Measurements from ENCODE around the gene PLXND1. TPM values are rescaled to one million over a fixed set of nuclear protein-coding genes. Genes with fewer than 3 reads are reported as not detected.

PLXND1 gene
- total RNA-seq, 4 donors from 2014 or later: 50.5 to 89.9 (median 76.6) TPM

DNA sequence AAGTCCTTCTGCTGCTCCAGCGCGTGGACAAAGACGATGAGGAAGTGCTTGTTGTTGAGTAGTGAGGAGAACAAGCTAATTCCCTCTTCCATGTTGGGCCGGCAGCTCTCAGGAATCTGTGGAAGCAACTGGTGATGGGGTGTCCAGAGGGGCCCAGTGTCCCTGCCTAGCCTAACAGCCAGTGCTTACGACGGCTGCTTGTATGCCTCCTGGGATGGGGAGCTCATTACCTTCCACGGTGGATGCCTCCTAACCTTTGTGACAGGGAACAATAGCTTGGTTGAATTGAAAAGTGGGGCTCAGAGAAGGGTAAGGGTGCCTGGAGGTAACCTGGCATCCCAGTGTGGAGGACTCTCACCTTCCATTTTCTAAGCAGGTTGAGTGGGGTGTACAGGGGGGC, 40.6 kb downstream of the PLXND1 start:
- peaks cover 14 to 93% (median 67%) of the 10 kb centered on the region in 4 donors for H3K36me3 ChIP-seq

DNA sequence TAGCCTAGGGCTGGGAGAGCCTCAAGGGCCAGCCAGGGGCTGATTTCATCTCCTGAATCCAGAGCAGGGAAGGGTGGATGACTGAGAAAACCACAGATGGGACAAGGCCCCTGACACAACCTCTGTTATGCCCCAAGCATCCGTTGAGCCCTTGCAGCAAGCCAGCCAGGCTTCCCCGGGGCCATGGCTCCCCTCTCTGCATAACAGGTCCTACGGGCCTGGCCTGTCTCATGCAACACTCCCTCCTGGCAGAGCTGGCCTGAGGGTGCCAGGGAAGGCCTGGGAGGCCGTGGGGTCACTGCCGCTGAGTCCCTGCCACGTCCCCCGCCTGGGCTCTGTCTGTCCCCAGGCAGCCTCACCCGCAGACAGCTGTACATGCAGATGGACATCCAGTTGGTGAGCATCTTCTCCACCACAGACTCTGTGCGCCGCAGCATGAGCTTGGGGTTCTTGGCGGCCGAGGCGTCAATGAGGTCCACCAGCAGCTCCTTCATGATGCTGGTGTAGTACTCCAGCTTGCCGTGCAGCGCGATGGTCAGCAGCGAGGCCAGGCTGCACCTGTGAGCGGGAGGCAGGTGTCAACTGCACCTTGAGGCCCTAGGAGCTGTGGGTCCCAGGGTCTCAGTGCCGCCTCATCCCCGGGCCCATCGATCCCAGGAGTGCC, 41.4 kb downstream of the PLXND1 start:
- TF ChIP-seq POLR2AphosphoS5 (IDR thresholded peaks at IDR 0.05): no peak
- H3K36me3 ChIP-seq: peaks cover 11 to 91% (median 61%) of the 10 kb centered on the region in 4 donors
- no peak overlapping the region for H3K4me3 ChIP-seq
- 85% methylated on average over 5 of the region's 21 CpGs for WGBS
- H3K27ac ChIP-seq (replicated peaks in 1 of 4): peak overlapping the region; percentile 19 to 62 (median 41)
- intact Hi-C loops (cut with DNase I): no loop called here
- no peaks in the 10 kb centered on the region for H3K27me3 ChIP-seq
- peaks cover 47 to 68% (median 62%) of the 10 kb centered on the region in 4 donors for H3K4me1 ChIP-seq
- no peak for DNase-seq (ENCODE audit: extremely low spot score)
- no peaks in the 10 kb centered on the region for H3K9me3 ChIP-seq

More for the DNA sequence above, 40.6 kb downstream of the PLXND1 start:
- no peak overlapping the region for H3K27ac ChIP-seq (replicated peaks in 1 of 4)
- no peaks in the 10 kb centered on the region for H3K27me3 ChIP-seq
- 95% methylated on average over 7 of the region's 7 CpGs for WGBS
- TF ChIP-seq EP300 (IDR thresholded peaks at IDR 0.05) (no peak), POLR2AphosphoS5 (IDR thresholded peaks at IDR 0.05) (no peak), POLR2A (IDR thresholded peaks at IDR 0.05; ENCODE audit: low read depth) (no peak)
- TF ChIP-seq, protein P1, sequence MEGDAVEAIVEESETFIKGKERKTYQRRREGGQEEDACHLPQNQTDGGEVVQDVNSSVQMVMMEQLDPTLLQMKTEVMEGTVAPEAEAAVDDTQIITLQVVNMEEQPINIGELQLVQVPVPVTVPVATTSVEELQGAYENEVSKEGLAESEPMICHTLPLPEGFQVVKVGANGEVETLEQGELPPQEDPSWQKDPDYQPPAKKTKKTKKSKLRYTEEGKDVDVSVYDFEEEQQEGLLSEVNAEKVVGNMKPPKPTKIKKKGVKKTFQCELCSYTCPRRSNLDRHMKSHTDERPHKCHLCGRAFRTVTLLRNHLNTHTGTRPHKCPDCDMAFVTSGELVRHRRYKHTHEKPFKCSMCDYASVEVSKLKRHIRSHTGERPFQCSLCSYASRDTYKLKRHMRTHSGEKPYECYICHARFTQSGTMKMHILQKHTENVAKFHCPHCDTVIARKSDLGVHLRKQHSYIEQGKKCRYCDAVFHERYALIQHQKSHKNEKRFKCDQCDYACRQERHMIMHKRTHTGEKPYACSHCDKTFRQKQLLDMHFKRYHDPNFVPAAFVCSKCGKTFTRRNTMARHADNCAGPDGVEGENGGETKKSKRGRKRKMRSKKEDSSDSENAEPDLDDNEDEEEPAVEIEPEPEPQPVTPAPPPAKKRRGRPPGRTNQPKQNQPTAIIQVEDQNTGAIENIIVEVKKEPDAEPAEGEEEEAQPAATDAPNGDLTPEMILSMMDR (IDR thresholded peaks at IDR 0.05): no peak
- DNase-seq (ENCODE audit: extremely low spot score): no peak
- no peaks in the 10 kb centered on the region for H3K9me3 ChIP-seq
- intact Hi-C loops (cut with DNase I): no loop called here
- no peak overlapping the region for H3K4me3 ChIP-seq
- H3K4me1 ChIP-seq: peaks cover 39 to 60% (median 54%) of the 10 kb centered on the region in 4 donors

DNA sequence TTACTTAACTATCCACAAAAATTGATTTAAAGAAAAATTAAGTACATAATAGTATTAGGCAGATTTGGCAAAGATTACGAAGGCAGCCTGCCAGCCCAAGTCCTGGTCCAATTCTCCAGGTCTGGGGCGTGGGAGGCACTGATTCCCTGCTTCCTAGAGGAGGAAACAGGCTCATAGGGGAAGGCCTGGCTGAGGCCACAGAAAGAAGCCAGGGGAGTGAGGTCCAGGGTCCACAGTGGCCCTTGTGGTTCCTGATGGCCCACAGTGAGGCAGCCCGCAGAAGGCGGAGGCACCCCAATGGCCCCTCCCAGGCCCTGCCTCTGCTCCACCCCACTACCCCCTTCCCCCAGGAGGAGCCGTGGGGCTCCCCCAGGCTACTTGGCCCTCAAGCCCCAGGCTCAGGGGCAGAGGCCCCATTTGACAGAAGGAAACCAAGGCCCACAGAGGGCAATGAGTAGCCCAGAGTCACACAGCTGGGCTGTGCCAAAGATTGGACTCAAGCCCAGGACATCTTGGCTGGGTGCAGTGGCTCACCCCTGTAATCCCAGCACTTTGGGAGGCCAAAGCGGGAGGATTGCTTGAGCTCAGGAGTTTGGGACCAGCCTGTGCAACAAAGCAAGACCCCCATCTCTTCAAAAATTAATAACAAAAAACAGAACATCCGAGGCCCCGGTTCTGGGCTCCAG, 42.5 kb downstream of the PLXND1 start:
- 77% methylated on average over 5 of the region's 8 CpGs for whole genome bisulfite sequencing
- TF ChIP-seq POLR2AphosphoS5 (IDR thresholded peaks at IDR 0.05) (no peak), POLR2A (IDR thresholded peaks at IDR 0.05; ENCODE audit: low read depth) (no peak), EP300 (IDR thresholded peaks at IDR 0.05) (no peak)
- TF ChIP-seq, protein P1 (IDR thresholded peaks at IDR 0.05): no peak
- DNase-seq (ENCODE audit: extremely low spot score): no peak
- Histone ChIP-seq H3K27ac (replicated peaks in 1 of 4) (peak overlapping the region; percentile 19 to 62 (median 41)), H3K36me3 (peaks cover 5 to 91% (median 67%) of the 10 kb centered on the region in 4 donors), H3K4me1 (peaks cover 55 to 79% (median 71%) of the 10 kb centered on the region in 4 donors), H3K4me3 (no peak overlapping the region), H3K27me3 (no peaks in the 10 kb centered on the region), H3K9me3 (no peaks in the 10 kb centered on the region)
- intact Hi-C loops (cut with DNase I): no loop called here

DNA sequence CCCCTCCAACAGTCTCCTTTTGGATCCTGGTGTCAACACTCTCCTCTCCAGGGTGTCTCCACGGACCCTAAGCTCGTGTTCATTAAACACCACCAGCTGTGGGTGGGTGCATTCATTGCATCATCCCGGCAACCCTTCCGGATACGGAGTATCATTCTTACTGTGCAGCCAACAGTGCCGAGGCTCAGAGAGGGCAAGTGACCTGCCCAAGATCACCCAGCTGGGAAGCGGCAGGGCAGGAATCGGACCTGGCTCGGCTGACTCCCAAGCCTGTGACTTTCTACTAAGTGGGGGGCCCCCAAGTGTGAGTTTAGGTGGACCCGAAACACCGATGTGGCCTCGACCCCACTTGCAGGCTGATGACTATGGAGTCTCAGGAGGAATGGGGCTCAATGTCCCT, 43.1 kb downstream of the PLXND1 start:
- peak overlapping the region in 1 of 4 donors; percentile 62 for H3K27ac ChIP-seq (replicated peaks in 1 of 4)
- no peaks in the 10 kb centered on the region for H3K27me3 ChIP-seq
- peaks cover 61 to 86% (median 77%) of the 10 kb centered on the region in 4 donors for H3K4me1 ChIP-seq
- no peaks in the 10 kb centered on the region for H3K9me3 ChIP-seq
- intact Hi-C loops (cut with DNase I): no loop called here
- TF ChIP-seq EP300 (IDR thresholded peaks at IDR 0.05) (no peak), POLR2AphosphoS5 (IDR thresholded peaks at IDR 0.05) (no peak), POLR2A (IDR thresholded peaks at IDR 0.05; ENCODE audit: low read depth) (no peak)
- TF ChIP-seq, protein P1 (IDR thresholded peaks at IDR 0.05): no peak
- no peak overlapping the region for H3K4me3 ChIP-seq
- 98% methylated on average over 8 of the region's 12 CpGs for WGBS
- DNase-seq (ENCODE audit: extremely low spot score): no peak
- peaks cover 5 to 92% (median 72%) of the 10 kb centered on the region in 4 donors for H3K36me3 ChIP-seq

DNA sequence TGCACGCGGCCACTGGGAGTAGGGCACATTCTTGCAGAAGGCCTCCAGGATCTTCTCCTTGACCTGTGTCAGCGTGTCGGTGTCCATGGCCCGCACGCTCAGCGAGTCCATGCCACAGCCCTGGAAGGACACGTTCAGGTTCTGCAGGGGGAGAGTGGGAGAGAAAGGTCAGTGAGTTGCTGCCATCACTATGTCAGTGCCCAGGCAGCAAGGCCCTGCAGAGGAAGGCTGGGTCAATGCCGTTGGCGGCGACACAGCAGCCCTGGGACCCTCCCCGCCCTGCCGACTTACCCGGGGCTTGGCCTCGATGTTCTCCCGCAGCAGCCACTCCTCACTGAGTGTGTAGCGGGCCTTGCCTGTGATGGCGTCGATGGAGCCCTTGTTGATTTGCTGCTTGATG, 43.7 kb downstream of the PLXND1 start:
- H3K4me3 ChIP-seq: no peak overlapping the region
- peaks cover 5 to 92% (median 76%) of the 10 kb centered on the region in 4 donors for H3K36me3 ChIP-seq
- WGBS: 94% methylated on average over 11 of the region's 19 CpGs
- peaks cover 66 to 91% (median 81%) of the 10 kb centered on the region in 4 donors for H3K4me1 ChIP-seq
- intact Hi-C loops (cut with DNase I): no loop called here
- DNase-seq (ENCODE audit: extremely low spot score): no peak
- H3K27me3 ChIP-seq: no peaks in the 10 kb centered on the region
- TF ChIP-seq POLR2AphosphoS5 (IDR thresholded peaks at IDR 0.05): no peak
- TF ChIP-seq EP300 (IDR thresholded peaks at IDR 0.05): no peak
- TF ChIP-seq POLR2A (IDR thresholded peaks at IDR 0.05; ENCODE audit: low read depth): no peak
- TF ChIP-seq, protein P1 (IDR thresholded peaks at IDR 0.05): no peak
- no peak overlapping the region for H3K27ac ChIP-seq (replicated peaks in 1 of 4)
- no peaks in the 10 kb centered on the region for H3K9me3 ChIP-seq
